GM15510 (cell line): Measurements from ENCODE around the gene ERO1B.

Source experiments
- POLR2A ChIP-seq: IDR thresholded peaks from 3 replicates; pipeline ENCODE4 v1.6.1; 2011; ENCODE audit warnings: borderline replicate concordance; ENCODE audit not compliant: insufficient read length; ENCODE audit errors: extremely low read depth

Gene ERO1B

DNA sequence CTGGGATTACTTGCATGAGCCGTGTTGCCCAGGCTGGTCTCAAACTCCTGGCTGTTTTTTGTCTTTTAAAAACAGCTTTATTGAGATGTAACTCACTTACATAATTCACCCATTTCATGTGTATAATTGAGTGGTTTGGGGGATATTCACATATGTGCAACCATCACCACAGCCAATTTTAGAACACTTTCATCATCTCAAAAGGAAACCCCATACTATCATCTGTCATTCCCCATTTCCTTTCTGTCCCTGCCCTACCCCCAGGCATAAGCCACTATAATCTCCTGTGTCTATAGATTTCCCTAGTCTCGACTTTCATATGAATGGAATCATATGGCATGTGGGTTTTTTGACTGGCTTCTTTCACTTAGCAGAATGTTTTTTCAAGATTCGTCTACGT is 96.1 kb downstream of the ERO1B start:
- no peak for TF ChIP-seq POLR2A

DNA sequence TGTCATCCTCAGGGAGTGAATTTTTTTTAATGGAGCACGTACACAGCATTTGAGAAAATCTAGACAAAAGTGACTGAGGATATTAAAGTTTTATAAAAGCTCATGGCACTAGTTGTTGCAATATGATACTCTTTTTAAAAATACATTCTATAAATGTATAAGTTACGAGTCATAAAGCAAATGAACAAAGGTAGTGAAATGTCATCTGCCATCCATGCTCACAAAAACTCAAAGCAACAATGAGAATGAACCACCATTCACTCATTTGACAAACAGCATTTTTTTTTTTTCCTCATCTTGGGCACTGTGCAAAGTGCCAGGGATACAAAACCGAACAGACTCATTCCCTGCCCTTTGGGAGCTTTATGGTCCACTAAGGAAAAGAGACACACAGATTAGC is 100.7 kb downstream of the ERO1B start:
- no peak for TF ChIP-seq POLR2A

DNA sequence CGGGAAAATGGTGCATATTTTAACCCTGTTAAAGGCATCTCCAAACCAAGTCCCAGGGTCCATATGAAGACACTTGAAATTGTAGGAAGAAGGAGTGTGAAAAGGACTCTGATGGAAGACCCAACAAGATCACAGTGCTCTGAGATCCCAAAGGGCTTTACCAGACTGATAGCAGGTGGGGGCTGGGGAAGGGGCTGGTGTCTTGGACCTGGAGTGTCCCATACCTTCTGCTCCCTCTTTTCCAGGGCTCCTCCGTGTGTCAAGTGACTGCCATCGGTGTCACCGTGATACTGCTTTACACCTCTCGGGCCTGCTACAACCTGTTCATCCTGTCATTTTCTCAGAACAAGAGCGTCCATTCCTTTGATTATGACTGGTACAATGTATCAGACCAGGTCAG is 102.1 kb downstream of the ERO1B start:
- TF ChIP-seq POLR2A, result no peak

DNA sequence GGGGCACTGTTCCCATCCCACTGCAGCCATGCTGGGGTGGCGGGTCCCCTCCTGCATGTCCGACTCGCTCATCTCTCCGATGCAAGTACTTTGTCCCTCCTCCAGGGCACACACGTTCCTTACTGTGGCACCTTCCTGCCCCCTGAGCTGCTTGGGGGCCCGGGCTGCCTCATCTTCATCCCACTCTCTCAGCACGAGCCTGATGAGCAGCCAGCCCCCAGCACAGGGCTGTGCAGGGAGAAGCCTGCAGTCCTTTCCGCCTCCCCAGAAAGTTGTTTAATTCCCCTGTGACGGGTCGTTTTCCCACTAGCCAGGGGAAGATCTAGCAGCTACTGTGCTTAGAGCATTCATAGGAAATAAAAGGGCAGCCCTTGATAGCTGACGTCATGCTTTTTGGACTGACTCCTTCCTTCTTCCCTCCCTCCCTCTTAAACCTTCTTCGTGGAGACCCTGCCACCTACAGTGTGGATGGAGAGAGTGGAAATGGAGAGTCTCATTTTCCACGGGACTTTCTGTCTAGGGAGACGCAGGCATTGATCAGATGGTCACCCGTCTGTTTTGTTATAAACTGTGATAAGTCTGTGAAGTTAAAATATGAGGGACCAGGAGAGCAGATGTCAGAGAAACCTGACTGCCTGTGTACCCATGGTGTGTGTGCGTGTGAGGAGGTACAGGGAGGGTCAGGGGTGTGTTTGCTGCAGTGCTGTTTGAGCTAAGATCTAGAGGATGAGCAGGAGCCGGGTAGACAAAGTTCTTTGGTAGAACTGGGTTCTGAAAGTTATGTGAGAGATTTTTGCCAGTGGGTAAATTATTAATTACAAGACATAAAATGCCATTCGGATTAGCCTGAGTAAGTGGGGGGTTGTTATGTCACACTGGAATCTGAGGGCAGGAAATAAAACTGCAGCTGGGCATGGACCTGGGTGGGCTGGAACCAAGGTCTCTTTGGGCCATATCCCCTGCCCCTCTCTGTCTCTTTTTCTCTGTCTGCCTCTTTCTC is 105.1 kb downstream of the ERO1B start:
- no peak for TF ChIP-seq POLR2A

DNA sequence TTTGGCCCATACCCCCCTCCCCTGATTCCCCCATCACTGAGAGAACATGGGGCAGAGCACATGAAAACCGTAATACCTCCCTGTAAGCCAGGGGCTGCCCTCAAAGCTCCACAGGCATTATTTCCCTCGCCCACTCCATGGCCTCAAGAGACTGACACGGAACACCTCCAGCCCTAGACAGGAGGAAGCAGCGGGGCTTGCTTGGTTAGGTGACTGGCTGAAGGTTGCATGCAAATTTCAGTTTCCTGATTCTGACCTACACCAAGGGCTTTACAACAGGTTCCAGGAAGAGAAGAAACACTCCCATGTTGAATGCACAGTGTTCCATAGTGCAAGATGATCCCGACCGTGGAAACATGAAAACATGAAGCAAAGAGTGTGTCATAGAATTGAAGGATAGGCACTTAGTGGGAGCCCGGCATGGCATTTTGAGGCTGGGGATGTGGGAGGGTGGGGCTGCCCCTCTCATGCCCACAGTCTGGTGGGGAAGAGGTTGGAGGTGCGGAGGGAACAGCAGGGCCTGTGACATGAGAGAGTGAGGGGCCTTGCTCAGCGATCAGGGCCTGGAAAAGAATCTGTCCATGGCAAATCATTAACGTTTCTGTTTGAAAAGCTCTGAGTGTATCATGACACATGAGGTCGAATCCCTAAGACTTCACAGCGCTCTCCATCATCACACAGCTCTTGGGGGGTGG is 106.0 kb downstream of the ERO1B start:
- TF ChIP-seq POLR2A, result no peak

DNA sequence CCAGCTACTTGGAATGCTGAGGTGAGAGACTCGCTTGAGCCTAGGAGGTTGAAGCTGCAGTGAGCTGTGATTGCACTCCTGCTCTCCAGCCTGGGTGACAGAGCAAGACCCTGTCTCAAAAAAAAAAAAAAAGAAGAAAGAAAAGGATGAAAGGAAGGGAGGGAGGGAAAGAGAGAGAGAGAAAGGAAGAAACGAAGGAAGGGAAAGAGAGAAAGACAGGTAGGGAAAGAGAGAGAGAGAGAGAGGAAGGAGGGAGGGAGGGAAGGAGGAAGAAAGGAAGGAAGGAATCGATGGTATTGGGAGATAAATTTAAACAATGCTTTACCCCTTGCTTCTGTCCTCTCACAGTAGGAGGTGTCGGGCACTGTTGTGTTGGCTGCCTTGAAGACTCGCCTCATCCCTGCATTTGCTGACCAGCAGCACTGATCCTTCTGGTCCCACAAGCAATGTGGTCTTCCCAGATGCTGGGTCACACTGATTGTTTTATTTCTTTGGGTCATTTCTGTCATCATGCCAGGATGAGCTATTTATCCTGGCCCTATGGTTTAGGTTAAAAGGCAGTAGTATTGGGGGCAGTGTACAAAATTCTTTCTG is 108.5 kb downstream of the ERO1B start:
- TF ChIP-seq POLR2A, result no peak

DNA sequence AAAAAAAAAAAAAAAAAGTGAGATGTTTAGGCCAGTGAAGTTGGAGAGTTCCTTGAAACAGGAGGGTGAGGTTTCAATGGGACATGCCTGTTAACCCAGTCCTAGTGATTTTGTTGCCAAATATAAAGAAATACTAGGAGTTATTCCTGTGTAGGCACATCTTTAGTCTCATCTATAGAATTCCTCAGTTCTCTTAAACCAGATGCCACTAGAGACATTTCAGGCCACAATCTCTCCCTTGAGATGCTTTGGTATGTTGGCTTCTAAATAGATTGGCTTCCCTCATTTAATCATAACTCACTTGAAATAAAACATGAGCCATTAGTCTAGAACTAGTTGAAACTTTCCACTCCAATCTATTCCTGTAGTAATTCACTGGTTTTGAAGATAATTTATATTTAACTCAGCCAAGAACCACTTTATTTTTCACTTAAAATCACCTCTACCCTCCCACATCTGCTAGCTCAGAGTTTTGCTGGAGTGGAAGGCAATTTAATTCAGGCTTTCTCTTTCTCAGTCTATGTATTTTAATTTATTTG is 109.6 kb downstream of the ERO1B start:
- TF ChIP-seq POLR2A, result no peak

DNA sequence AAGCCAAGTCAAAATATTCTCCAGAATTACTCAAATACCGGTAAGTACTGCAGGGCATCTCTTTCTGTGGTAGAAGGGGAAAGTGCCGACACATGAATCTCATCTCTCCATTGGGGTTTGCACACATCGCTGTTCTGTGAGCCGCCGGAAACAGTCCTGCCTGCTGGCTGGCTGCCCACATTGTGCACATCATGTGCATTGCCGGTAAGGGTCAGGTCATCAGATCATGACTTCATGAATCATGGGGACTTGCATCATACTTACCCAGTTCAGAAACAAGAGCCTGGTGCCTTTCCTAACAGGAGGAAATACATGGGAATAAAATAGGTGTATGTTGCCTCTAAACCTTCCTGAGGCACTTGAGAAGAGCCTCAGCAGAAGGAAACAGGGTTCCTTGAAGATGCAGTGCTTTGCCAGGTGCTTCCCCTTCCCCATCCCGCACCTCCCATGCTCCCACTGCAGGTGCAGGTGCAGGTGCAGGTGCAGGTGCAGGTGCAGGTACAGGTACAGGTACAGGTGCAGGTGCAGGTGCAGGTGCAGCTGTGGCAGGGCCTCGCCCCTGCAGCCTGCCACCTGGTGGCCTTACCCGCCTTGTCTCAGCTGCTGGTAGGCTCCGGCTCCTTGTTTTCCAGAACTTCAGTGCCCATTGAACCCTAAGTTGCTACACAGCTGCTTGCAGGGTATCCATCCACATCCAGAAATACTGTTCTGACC is 112.9 kb downstream of the ERO1B start:
- TF ChIP-seq POLR2A, result no peak

DNA sequence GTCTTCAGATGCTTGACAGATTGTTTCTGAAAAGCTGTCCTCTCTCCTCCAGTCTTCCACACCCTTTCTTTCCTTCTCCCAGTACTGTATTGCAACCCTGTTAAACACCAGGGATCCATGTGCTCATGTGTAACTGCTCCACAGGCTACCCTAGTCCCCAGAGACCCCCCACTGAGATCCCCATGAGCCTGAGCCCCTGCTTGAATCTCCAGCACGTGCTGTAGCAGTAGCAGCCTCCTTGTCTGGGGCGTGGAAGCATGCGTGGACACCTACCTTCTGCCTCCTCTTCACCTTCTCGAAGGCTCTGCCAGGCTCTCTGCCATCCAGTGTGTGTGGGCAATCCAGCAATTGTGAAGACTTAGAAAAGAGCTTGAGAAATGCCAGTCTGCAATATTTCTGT is 114.2 kb downstream of the ERO1B start:
- no peak for TF ChIP-seq POLR2A

DNA sequence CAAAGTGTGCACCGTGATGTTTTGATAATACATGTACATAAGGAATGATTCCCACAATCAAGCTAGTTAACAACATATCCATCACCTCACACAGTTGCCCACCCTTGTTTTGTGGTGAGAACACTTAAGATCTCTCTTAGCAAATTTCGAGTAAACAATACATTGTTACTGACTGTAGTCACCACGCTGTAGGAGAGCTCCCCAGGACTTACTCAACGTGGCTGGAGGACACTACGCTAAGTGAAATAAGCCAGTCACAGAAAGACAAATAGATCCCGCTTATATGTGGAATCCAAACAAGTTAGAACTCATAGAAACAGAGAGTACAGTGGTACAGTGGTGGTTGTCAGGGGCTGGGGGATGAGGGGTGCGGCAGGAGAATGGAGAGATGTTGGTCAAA is 114.6 kb downstream of the ERO1B start:
- no peak for TF ChIP-seq POLR2A

DNA sequence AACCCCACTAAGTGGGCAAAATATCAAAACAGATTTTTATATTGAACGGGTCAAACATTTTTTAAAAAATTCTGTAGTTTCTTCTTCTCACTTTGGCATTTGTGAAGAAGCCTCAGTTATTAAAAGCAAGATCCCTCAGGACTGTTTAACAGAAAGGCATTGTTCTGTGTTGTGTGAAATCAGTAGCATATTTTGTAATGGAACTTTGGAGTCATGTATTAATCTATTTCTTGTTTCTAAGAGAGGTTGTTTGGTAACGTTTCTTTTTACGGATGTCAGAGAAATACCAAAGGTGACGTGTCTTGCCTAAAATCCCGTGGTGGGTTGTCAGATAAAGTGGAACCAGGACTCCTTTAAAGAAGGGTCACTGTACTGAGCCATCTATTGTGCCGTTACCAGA is 115.7 kb downstream of the ERO1B start:
- no peak for TF ChIP-seq POLR2A
